OCI-LY1 (cell line): ENCODE results near the gene NUP210L.

Experiments used
- CTCF ChIP-seq: fragments of 200-600 bp; sonication (generic), shearing (Covaris generic); IDR thresholded peaks from 2 replicates; pipeline ENCODE4 v1.5.1; 2017; ENCODE audit warnings: mild to moderate bottlenecking, antibody characterized with exemption, low read length, moderate library complexity, mixed read lengths
- EZH2 ChIP-seq: fragments of 200-600 bp; sonication (generic), shearing (Covaris generic); IDR thresholded peaks from 2 replicates; pipeline ENCODE4 v1.8.0; 2017; ENCODE audit warnings: borderline replicate concordance, mixed run types, mild to moderate bottlenecking, antibody characterized with exemption, low read length, moderate library complexity, mixed read lengths

- no peak for TF ChIP-seq CTCF
- no peak for TF ChIP-seq EZH2
These were observed 11.3 kb upstream of the NUP210L start for GRCh38 chr1:154166207-154166606.
